ENCODE data around the gene RACK1. TPM values are rescaled to one million over a fixed set of nuclear protein-coding genes. Genes with fewer than 3 reads are reported as not detected.
"Not testable (repeated sequence)": the region's sequence is repeated elsewhere in the genome, so short reads cannot be mapped to it uniquely, and the experiment has no call there.

Gene RACK1
- 5,806 and 7,283 TPM in 2 replicates for total RNA-seq

- DNase-seq (ENCODE audit: low read depth) (peak; percentile 72), FAIRE-seq (no peak)
- Histone ChIP-seq H3K36me3 (ENCODE audit: control insufficient read depth, insufficient read depth, low read length) (peaks cover 22% of the 10 kb centered on the region), H3K4me3 (ENCODE audit: low read depth, low read length) (peak within 1 kb of the TSS; percentile 93), H3K27me3 (ENCODE audit: control insufficient read depth, insufficient read depth, low read length) (no peaks in the 10 kb centered on the region)
- TF ChIP-seq CTCF (IDR thresholded peaks at IDR 0.05; ENCODE audit: insufficient read depth, low read length, severe bottlenecking), result no peak
Observed at GRCh38 chr5:181243564-181244343, at the start of gene RACK1. TSS of gene RACK1 (minus strand) at chr5:181243906. CDS start at chr5:181243800, 106 bp downstream.

GRCh38 chr5:181287331-181287730 lies 43.6 kb upstream of the RACK1 start:
- not testable (repeated sequence) for DNase-seq (ENCODE audit: low read depth); H3K36me3 ChIP-seq (ENCODE audit: control insufficient read depth, insufficient read depth, low read length); FAIRE-seq; H3K27me3 ChIP-seq (ENCODE audit: control insufficient read depth, insufficient read depth, low read length); H3K4me3 ChIP-seq (ENCODE audit: low read depth, low read length)

GRCh38 chr5:181285962-181286705 lies 42.4 kb upstream of the RACK1 start:
- not testable (repeated sequence) for H3K4me3 ChIP-seq (ENCODE audit: low read depth, low read length); FAIRE-seq; DNase-seq (ENCODE audit: low read depth); H3K36me3 ChIP-seq (ENCODE audit: control insufficient read depth, insufficient read depth, low read length); H3K27me3 ChIP-seq (ENCODE audit: control insufficient read depth, insufficient read depth, low read length)

GRCh38 chr5:181283841-181284755 lies 40.4 kb upstream of the RACK1 start:
- not testable (repeated sequence) for H3K4me3 ChIP-seq (ENCODE audit: low read depth, low read length); H3K27me3 ChIP-seq (ENCODE audit: control insufficient read depth, insufficient read depth, low read length); FAIRE-seq; H3K36me3 ChIP-seq (ENCODE audit: control insufficient read depth, insufficient read depth, low read length); DNase-seq (ENCODE audit: low read depth)

GRCh38 chr5:181283347-181283746 lies 39.6 kb upstream of the RACK1 start:
- DNase-seq (ENCODE audit: low read depth), result no peak
- no peak overlapping the region for H3K4me3 ChIP-seq (ENCODE audit: low read depth, low read length)
- no peaks in the 10 kb centered on the region for H3K36me3 ChIP-seq (ENCODE audit: control insufficient read depth, insufficient read depth, low read length)
- no peak for TF ChIP-seq CTCF (IDR thresholded peaks at IDR 0.05; ENCODE audit: insufficient read depth, low read length, severe bottlenecking)
- FAIRE-seq, result no peak
- no peaks in the 10 kb centered on the region for H3K27me3 ChIP-seq (ENCODE audit: control insufficient read depth, insufficient read depth, low read length)

- TF ChIP-seq CTCF (IDR thresholded peaks at IDR 0.05; ENCODE audit: insufficient read depth, low read length, severe bottlenecking), result no peak
- Histone ChIP-seq H3K27me3 (ENCODE audit: control insufficient read depth, insufficient read depth, low read length) (no peaks in the 10 kb centered on the region), H3K36me3 (ENCODE audit: control insufficient read depth, insufficient read depth, low read length) (no peaks in the 10 kb centered on the region), H3K4me3 (ENCODE audit: low read depth, low read length) (no peak overlapping the region)
- DNase-seq (ENCODE audit: low read depth) (no peak), FAIRE-seq (no peak)
Observed at GRCh38 chr5:181282874-181283273, 39.2 kb upstream of the RACK1 start.

- H3K36me3 ChIP-seq (ENCODE audit: control insufficient read depth, insufficient read depth, low read length); H3K27me3 ChIP-seq (ENCODE audit: control insufficient read depth, insufficient read depth, low read length); H3K4me3 ChIP-seq (ENCODE audit: low read depth, low read length); DNase-seq (ENCODE audit: low read depth); FAIRE-seq: not testable (repeated sequence)
Observed at GRCh38 chr5:181282415-181282814, 38.7 kb upstream of the RACK1 start.
